Memory B cell (primary cell): Measurements from ENCODE around the gene NRAP.

Source experiments
- ATAC-seq: fragments of 150-1000 bp; cut with Tn5 transposase; 2 replicates; pipeline ENCODE4 v1.10.0; 2021; ENCODE audit warnings: low read depth, mild to moderate bottlenecking, moderate library complexity
- DNase-seq, 2 donors: peaks; one replicate each; pipeline ENCODE4 v3.0.0; 2022; ENCODE audit warnings: low spot score in 2 of 2
- H3K27ac Mint-ChIP-seq: one replicate; pipeline ENCODE4 v1.8.0; 2022; ENCODE audit warnings: mild to moderate bottlenecking, moderate library complexity, mixed read lengths
- H3K27me3 Mint-ChIP-seq: one replicate; pipeline ENCODE4 v1.8.0; 2022; ENCODE audit warnings: mixed read lengths
- H3K36me3 Mint-ChIP-seq: one replicate; pipeline ENCODE4 v1.8.0; 2022; ENCODE audit warnings: mild to moderate bottlenecking, mixed read lengths
- H3K4me1 Mint-ChIP-seq: one replicate; pipeline ENCODE4 v1.8.0; 2022; ENCODE audit warnings: mixed read lengths
- H3K4me3 Mint-ChIP-seq: one replicate; pipeline ENCODE4 v1.8.0; 2022; ENCODE audit warnings: mild to moderate bottlenecking, moderate library complexity, mixed read lengths
- H3K9me3 Mint-ChIP-seq: one replicate; pipeline ENCODE4 v1.8.0; 2022; ENCODE audit warnings: mixed read lengths

Gene NRAP

DNA sequence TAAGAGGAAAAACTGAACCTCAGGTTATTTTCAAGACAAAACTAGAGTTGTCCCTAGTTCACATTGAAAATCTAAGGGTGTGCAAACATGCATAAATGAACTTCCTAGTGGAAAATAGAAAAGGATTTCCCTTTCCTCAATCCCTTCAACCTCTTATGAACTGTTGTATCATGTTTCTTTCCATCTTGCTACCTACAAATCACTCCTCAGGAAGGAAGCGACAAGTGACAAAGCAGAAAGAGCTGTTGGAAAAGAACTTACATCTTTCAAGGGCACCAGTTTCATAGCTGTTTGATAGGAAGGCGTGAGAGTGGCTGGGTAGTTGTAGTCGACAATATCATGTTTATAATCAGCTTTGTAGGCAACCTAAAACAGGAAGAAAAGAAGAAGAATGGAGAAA lies 23.9 kb downstream of the NRAP start:
- ATAC-seq (no peak), DNase-seq (no peak)
- H3K4me1 Mint-ChIP-seq, result no peaks in the 10 kb centered on the region
- no peak overlapping the region for H3K4me3 Mint-ChIP-seq
- H3K27ac Mint-ChIP-seq, result no peak overlapping the region
- peaks cover 2% of the 10 kb centered on the region for H3K36me3 Mint-ChIP-seq
- H3K9me3 Mint-ChIP-seq, result no peaks in the 10 kb centered on the region
- H3K27me3 Mint-ChIP-seq, result peaks cover 19% of the 10 kb centered on the region

GRCh38 chr10:113631684-113632367 lies 32.0 kb downstream of the NRAP start:
- H3K9me3 Mint-ChIP-seq, result no peaks in the 10 kb centered on the region
- H3K36me3 Mint-ChIP-seq, result peaks cover 2% of the 10 kb centered on the region
- no peaks in the 10 kb centered on the region for H3K4me1 Mint-ChIP-seq
- ATAC-seq (no peak), DNase-seq (no peak)
- peaks cover 13% of the 10 kb centered on the region for H3K27me3 Mint-ChIP-seq
- no peak overlapping the region for H3K4me3 Mint-ChIP-seq
- no peak overlapping the region for H3K27ac Mint-ChIP-seq

DNA sequence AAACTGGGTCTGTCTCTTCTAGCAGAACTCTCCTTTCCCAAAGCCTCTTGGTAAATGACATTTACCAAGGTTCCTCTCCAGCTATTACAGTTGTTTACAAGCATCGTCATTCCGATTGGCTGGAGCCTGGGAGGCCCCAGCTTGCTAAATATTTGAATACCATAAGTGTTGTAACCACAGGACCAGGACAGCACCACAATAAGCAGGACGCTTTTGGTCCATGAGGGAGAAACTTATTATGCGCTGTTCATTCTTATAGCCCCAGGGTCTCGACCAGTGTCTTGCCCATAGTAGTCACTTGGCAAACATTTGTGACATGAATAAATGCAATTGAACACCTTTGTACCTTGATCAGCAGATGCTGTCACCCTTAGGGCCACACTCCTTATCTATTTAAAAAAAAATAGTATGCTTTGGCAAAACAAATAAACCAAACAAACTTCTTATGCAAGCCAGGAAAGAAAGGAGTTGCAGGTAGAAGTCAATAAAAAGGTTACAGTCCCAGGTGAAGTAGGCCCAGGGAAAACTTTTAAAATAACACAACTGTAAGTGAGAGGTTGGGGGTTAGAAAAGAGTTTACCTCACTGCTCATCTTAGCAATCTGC lies 32.8 kb downstream of the NRAP start:
- Mint-ChIP-seq H3K9me3 (no peaks in the 10 kb centered on the region), H3K36me3 (no peaks in the 10 kb centered on the region)
- no peak for DNase-seq

GRCh38 chr10:113628607-113629153 lies 35.2 kb downstream of the NRAP start:
- H3K9me3 Mint-ChIP-seq, result no peaks in the 10 kb centered on the region
- H3K36me3 Mint-ChIP-seq, result no peaks in the 10 kb centered on the region
- peaks cover 13% of the 10 kb centered on the region for H3K27me3 Mint-ChIP-seq
- H3K27ac Mint-ChIP-seq, result no peak overlapping the region
- ATAC-seq, result no peak
- DNase-seq, result no peak
- no peaks in the 10 kb centered on the region for H3K4me1 Mint-ChIP-seq
- H3K4me3 Mint-ChIP-seq, result no peak overlapping the region

More for the DNA sequence above, 32.8 kb downstream of the NRAP start:
- Mint-ChIP-seq H3K27me3 (peaks cover 11% of the 10 kb centered on the region), H3K4me1 (no peaks in the 10 kb centered on the region), H3K4me3 (no peak overlapping the region), H3K27ac (no peak overlapping the region)
- ATAC-seq, result no peak

DNA sequence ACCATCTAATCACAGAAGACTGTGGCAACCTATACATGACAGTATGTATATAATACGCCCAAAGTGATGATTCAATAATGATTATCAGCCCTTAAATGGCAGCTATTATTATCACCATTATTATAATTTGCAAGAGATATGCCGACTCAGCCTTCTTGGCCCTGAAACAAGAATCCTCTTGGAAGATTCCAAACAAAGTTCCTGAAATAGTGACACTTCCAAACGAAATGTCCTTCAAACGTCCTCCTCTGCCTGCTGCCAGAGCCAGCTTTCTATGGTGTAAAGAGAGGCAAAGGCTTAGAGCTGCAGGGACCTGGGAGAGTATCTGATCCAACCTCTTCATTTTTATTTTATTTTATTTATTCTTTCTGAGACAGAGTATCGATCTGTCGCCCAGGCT lies 36.0 kb downstream of the NRAP start:
- H3K4me1 Mint-ChIP-seq, result no peaks in the 10 kb centered on the region
- ATAC-seq (no peak), DNase-seq (no peak)
- H3K27ac Mint-ChIP-seq, result no peak overlapping the region
- peaks cover 13% of the 10 kb centered on the region for H3K27me3 Mint-ChIP-seq
- H3K9me3 Mint-ChIP-seq, result no peaks in the 10 kb centered on the region
- H3K4me3 Mint-ChIP-seq, result no peak overlapping the region
- no peaks in the 10 kb centered on the region for H3K36me3 Mint-ChIP-seq

GRCh38 chr10:113626809-113627355 lies 37.0 kb downstream of the NRAP start:
- no peaks in the 10 kb centered on the region for H3K4me1 Mint-ChIP-seq
- H3K36me3 Mint-ChIP-seq, result no peaks in the 10 kb centered on the region
- peaks cover 13% of the 10 kb centered on the region for H3K27me3 Mint-ChIP-seq
- H3K4me3 Mint-ChIP-seq, result no peak overlapping the region
- no peaks in the 10 kb centered on the region for H3K9me3 Mint-ChIP-seq
- no peak for DNase-seq
- no peak overlapping the region for H3K27ac Mint-ChIP-seq
- ATAC-seq, result no peak

DNA sequence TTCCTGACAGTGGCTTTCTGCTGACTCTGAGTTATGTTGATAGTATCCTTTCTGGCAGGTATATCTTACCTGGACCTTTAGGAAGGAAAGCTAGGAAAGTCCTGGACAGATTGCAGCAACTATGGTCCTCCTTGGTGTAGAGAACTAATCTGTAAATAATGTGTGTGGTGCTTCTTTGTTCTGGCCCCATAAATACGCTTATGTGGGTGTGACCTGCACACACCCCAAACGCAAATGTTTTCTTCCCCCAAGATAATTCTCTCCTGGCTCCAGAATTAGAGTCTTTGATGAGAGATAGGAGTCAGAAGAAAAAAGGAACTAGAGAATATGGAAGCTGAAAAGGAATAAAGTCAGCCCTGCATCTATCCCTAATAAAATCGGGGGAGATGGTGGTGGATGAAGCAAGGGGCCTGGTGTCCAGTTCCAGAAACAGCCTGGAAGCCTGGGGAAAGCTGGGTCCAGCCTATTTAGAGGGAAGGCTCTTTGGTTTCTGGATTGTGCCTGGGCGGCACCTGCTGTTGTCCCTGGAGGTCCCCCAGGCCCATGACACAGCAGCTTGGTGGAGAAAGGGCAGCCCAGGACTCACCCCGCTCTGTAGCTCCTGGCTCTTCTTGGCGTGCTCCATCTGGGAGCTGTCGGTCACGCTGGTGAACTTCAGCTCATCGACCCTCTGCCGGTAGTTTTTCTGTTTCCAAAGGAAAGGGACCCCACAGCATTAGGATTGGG lies 38.2 kb downstream of the NRAP start:
- H3K4me3 Mint-ChIP-seq, result no peak overlapping the region
- no peak for ATAC-seq
- no peaks in the 10 kb centered on the region for H3K9me3 Mint-ChIP-seq
- H3K4me1 Mint-ChIP-seq, result no peaks in the 10 kb centered on the region
- no peaks in the 10 kb centered on the region for H3K36me3 Mint-ChIP-seq
- no peak for DNase-seq
- H3K27me3 Mint-ChIP-seq, result peaks cover 15% of the 10 kb centered on the region
- H3K27ac Mint-ChIP-seq, result no peak overlapping the region

DNA sequence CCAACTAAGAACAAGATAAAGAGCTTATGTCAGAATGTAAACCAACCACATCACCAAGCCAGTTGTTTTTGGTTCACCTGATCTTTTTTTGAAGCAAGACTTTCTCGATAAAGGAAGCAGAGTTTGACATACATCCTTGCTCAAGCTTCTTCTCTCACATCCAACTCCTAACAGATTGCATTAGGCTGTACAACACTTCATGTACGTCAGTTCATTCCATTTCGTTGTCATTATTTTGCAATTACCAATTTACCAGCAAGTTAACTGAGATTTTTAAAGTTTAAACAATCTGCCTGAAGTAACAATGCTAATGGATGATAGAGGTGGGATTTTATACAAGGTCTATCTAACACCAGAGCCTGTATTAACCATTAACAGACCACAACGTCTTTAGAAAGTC lies 41.0 kb downstream of the NRAP start:
- no peaks in the 10 kb centered on the region for H3K36me3 Mint-ChIP-seq
- DNase-seq (no peak), ATAC-seq (no peak)
- H3K9me3 Mint-ChIP-seq, result no peaks in the 10 kb centered on the region
- no peak overlapping the region for H3K27ac Mint-ChIP-seq
- H3K27me3 Mint-ChIP-seq, result peaks cover 11% of the 10 kb centered on the region
- H3K4me1 Mint-ChIP-seq, result no peaks in the 10 kb centered on the region
- no peak overlapping the region for H3K4me3 Mint-ChIP-seq

GRCh38 chr10:113621799-113622198 lies 42.0 kb downstream of the NRAP start:
- H3K27ac Mint-ChIP-seq, result no peak overlapping the region
- peaks cover 11% of the 10 kb centered on the region for H3K27me3 Mint-ChIP-seq
- H3K4me1 Mint-ChIP-seq, result no peaks in the 10 kb centered on the region
- no peaks in the 10 kb centered on the region for H3K36me3 Mint-ChIP-seq
- H3K9me3 Mint-ChIP-seq, result no peaks in the 10 kb centered on the region
- no peak overlapping the region for H3K4me3 Mint-ChIP-seq
- no peak for DNase-seq
- ATAC-seq, result no peak

- DNase-seq, result no peak
- Mint-ChIP-seq H3K9me3 (no peaks in the 10 kb centered on the region), H3K4me3 (no peak overlapping the region), H3K36me3 (no peaks in the 10 kb centered on the region), H3K27ac (no peak overlapping the region), H3K27me3 (peaks cover 10% of the 10 kb centered on the region), H3K4me1 (no peaks in the 10 kb centered on the region)
- ATAC-seq, result no peak
These were observed 42.9 kb downstream of the NRAP start for GRCh38 chr10:113620936-113621335.

DNA sequence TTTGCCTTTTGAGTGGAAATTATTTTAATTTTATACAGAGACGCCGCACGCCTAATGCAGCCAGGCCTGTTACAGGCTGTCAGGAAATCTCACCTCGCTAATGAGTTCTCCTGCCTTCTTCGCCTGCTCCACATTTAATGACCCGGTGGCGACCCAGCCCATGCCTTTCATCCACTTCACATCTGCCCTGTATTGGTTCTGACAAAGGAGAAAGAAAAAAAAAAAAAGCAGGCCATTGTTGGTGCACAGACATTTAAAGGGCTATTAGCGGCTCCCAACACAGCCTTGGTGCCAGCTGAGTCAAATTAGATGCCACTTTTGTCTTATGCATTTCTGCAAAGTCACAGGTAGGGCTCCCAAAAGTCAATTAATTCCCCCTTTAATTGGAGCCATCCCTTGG lies 43.3 kb downstream of the NRAP start:
- no peak for ATAC-seq
- Mint-ChIP-seq H3K36me3 (no peaks in the 10 kb centered on the region), H3K27me3 (peaks cover 10% of the 10 kb centered on the region), H3K27ac (no peak overlapping the region), H3K4me1 (no peaks in the 10 kb centered on the region), H3K9me3 (no peaks in the 10 kb centered on the region), H3K4me3 (no peak overlapping the region)
- no peak for DNase-seq

DNA sequence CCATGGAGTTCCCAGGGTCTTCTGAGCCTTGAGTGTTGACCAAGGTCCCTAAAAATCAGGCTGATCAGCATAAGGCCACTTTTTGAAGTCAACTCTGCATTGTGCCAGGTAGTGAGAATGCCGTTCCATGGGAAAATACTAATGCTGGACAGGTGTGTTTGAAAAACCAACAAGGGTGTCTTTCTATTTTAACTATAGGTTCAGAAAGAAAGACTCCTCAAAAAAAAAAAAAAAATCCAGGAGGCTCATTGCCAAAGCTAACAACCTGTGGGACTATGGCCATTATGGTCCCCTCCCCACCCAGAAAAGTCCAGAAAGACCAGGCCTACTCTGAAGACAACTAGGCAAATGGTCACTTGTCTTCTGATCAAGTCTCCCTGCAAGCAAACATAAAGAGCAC lies 44.4 kb downstream of the NRAP start:
- H3K4me3 Mint-ChIP-seq, result no peak overlapping the region
- no peak overlapping the region for H3K27ac Mint-ChIP-seq
- ATAC-seq, result no peak
- H3K9me3 Mint-ChIP-seq, result no peaks in the 10 kb centered on the region
- no peaks in the 10 kb centered on the region for H3K36me3 Mint-ChIP-seq
- peaks cover 2% of the 10 kb centered on the region for H3K4me1 Mint-ChIP-seq
- H3K27me3 Mint-ChIP-seq, result peaks cover 11% of the 10 kb centered on the region
- DNase-seq, result no peak

DNA sequence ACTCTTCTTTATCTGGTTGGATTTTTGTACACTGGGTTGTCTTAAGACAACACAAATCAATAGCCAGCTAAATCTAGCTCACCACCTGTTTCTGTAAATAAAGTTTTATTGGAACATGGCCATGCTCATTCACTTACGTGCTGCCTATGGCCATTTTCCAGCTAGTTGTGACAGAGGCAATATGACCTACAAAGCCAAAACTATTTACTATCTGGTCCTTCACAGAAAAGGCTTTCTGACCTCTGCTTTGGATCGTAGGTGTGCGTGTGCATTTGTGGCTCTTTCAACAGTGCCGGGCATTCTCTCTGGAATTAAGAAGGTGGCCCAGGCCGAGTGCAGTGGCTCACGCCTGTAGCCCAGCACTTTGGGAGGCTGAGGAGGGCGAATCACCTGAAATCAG lies 45.5 kb downstream of the NRAP start:
- no peaks in the 10 kb centered on the region for H3K36me3 Mint-ChIP-seq
- ATAC-seq (no peak), DNase-seq (no peak)
- H3K27ac Mint-ChIP-seq, result no peak overlapping the region
- H3K4me3 Mint-ChIP-seq, result no peak overlapping the region
- H3K27me3 Mint-ChIP-seq, result peaks cover 9% of the 10 kb centered on the region
- H3K9me3 Mint-ChIP-seq, result no peaks in the 10 kb centered on the region
- H3K4me1 Mint-ChIP-seq, result peaks cover 2% of the 10 kb centered on the region

DNA sequence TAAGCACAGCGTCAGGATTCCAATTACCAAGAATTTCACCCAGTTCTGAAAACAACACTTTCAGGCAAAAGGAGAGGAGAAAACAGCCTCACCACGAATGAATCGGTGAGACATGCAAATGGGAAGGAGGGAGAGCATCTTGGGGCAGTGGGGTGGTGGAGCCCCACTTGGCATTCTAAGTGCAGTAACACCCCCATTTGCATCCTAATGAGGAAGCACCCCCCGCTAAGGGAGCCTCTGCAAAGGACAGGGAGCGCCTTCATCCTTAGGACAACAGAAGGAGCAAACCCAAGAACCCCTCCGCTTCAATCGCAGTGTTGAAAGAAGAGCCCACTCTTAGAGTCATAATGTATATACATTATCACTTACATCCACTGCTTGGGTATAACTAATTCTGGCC lies 46.8 kb downstream of the NRAP start:
- Mint-ChIP-seq H3K4me3 (no peak overlapping the region), H3K36me3 (no peaks in the 10 kb centered on the region), H3K27ac (no peak overlapping the region), H3K9me3 (no peaks in the 10 kb centered on the region), H3K27me3 (peaks cover 11% of the 10 kb centered on the region), H3K4me1 (peaks cover 2% of the 10 kb centered on the region)
- no peak for DNase-seq
- no peak for ATAC-seq
